ENCODE data around the gene SCNM1. TPM values are rescaled to one million over a fixed set of nuclear protein-coding genes. Genes with fewer than 3 reads are reported as not detected.

SCNM1 gene
- total RNA-seq, 4 donors from 2014 or later = 18.7 to 32.0 (median 25.6) TPM

- TF ChIP-seq EP300 (IDR thresholded peaks at IDR 0.05) (no peak), POLR2AphosphoS5 (IDR thresholded peaks at IDR 0.05) (no peak), CTCF (IDR thresholded peaks at IDR 0.05) (no peak), POLR2A (IDR thresholded peaks at IDR 0.05) (no peak)
- peak; percentile 45 for ATAC-seq
- Histone ChIP-seq H3K4me3 (peak overlapping the region; percentile 36 to 46), H3K36me3 (peaks cover 0 to 41% of the 10 kb centered on the region in 2 donors), H3K4me1 (peaks cover 0 to 24% (median 8%) of the 10 kb centered on the region in 3 donors), H3K9me3 (no peaks in the 10 kb centered on the region), H3K27ac (peak overlapping the region; percentile 3 to 82 (median 78)), H3K27me3 (no peaks in the 10 kb centered on the region)
- 0 to 9% methylated on average over 5 to 7 of the region's 39 CpGs for WGBS, 2 donors (ENCODE audit: low coverage in 1 of 2)
Observed at GRCh38 chr1:151131701-151132334, 34.1 kb upstream of the SCNM1 start.

GRCh38 chr1:151132335-151133017 is 33.5 kb upstream of the SCNM1 start:
- TF ChIP-seq CTCF (IDR thresholded peaks at IDR 0.05) (no peak), EP300 (IDR thresholded peaks at IDR 0.05) (no peak), POLR2A (IDR thresholded peaks at IDR 0.05) (no peak), POLR2AphosphoS5 (IDR thresholded peaks at IDR 0.05) (no peak)
- Histone ChIP-seq H3K36me3 (peaks cover 0 to 45% of the 10 kb centered on the region in 2 donors), H3K27ac (peak overlapping the region in 3 of 4 donors; percentile 76 to 82 (median 79)), H3K4me1 (peaks cover 0 to 24% (median 8%) of the 10 kb centered on the region in 3 donors), H3K9me3 (no peaks in the 10 kb centered on the region), H3K4me3 (peak overlapping the region in 1 of 2 donors; percentile 46), H3K27me3 (no peaks in the 10 kb centered on the region)
- 57% methylated on average over 7 of the region's 74 CpGs; no CpG with 5 or more reads in 1 of the 2 donors for WGBS, 2 donors (ENCODE audit: low coverage in 1 of 2)
- no peak for ATAC-seq

- H3K27ac ChIP-seq = peak overlapping the region in 1 of 4 donors; percentile 7
Observed at GRCh38 chr1:151133018-151133806, 32.7 kb upstream of the SCNM1 start.

GRCh38 chr1:151134396-151134795 is 31.5 kb upstream of the SCNM1 start:
- Histone ChIP-seq H3K27me3 (no peaks in the 10 kb centered on the region), H3K4me1 (peaks cover 0 to 24% (median 8%) of the 10 kb centered on the region in 3 donors), H3K36me3 (peaks cover 0 to 64% of the 10 kb centered on the region in 2 donors), H3K27ac (no peak overlapping the region), H3K4me3 (no peak overlapping the region), H3K9me3 (no peaks in the 10 kb centered on the region)
- WGBS, 2 donors (ENCODE audit: low coverage in 1 of 2) = 84% methylated on average over 3 of the region's 3 CpGs; no CpG with 5 or more reads in 1 of the 2 donors
- ATAC-seq = no peak
- TF ChIP-seq CTCF (IDR thresholded peaks at IDR 0.05) (no peak), POLR2A (IDR thresholded peaks at IDR 0.05) (no peak), EP300 (IDR thresholded peaks at IDR 0.05) (no peak), POLR2AphosphoS5 (IDR thresholded peaks at IDR 0.05) (no peak)

More at GRCh38 chr1:151133018-151133806, 32.7 kb upstream of the SCNM1 start:
- Histone ChIP-seq H3K9me3 (no peaks in the 10 kb centered on the region), H3K4me1 (peaks cover 0 to 24% (median 8%) of the 10 kb centered on the region in 3 donors), H3K4me3 (no peak overlapping the region), H3K27me3 (no peaks in the 10 kb centered on the region), H3K36me3 (peaks cover 0 to 52% of the 10 kb centered on the region in 2 donors)
- no peak for TF ChIP-seq EP300 (IDR thresholded peaks at IDR 0.05)
- TF ChIP-seq CTCF (IDR thresholded peaks at IDR 0.05) = no peak
- TF ChIP-seq POLR2AphosphoS5 (IDR thresholded peaks at IDR 0.05) = no peak
- no peak for TF ChIP-seq POLR2A (IDR thresholded peaks at IDR 0.05)
- no peak for ATAC-seq
- WGBS, 2 donors (ENCODE audit: low coverage in 1 of 2) = 100% methylated on average over 1 of the region's 65 CpGs; no CpG with 5 or more reads in 1 of the 2 donors

Measured in gastroesophageal sphincter (tissue), 4 donors.